Stimulated activated CD8-positive, alpha-beta memory T cell treated with anti-CD3 and anti-CD28 coated beads, Interleukin-7, amount 100 ng/mL, for 24 hours (primary cell): Measurements from ENCODE around the gene RFXANK.
"Not testable (repeated sequence)": the region's sequence is repeated elsewhere in the genome, so short reads cannot be mapped to it uniquely, and the experiment has no call there.

Experiments
- DNase-seq: peaks from one replicate; pipeline ENCODE4 v3.0.0-alpha.2; 2020; ENCODE audit warnings: low read depth

Gene RFXANK

DNA sequence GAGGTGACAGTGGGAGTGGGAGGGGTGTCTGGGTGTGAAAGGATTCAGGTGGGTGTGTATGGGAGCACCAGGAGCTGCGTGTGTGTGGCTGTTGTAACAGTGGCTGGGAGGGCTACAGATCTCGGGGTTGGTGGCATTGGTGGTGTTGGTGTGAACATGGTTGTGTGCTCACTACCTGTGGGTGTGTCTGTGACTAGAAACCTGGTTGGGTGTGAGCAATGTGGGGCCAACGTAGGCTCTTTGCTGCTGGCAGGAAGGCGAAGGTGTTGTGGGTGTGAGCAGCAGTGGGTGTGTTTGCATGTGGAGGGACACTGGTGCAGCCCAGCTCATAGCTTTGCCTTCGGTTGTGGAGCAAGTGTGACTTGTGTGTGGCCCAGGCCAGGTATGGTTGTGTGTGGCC is 14.9 kb downstream of the RFXANK start:
- DNase-seq, result no peak

DNA sequence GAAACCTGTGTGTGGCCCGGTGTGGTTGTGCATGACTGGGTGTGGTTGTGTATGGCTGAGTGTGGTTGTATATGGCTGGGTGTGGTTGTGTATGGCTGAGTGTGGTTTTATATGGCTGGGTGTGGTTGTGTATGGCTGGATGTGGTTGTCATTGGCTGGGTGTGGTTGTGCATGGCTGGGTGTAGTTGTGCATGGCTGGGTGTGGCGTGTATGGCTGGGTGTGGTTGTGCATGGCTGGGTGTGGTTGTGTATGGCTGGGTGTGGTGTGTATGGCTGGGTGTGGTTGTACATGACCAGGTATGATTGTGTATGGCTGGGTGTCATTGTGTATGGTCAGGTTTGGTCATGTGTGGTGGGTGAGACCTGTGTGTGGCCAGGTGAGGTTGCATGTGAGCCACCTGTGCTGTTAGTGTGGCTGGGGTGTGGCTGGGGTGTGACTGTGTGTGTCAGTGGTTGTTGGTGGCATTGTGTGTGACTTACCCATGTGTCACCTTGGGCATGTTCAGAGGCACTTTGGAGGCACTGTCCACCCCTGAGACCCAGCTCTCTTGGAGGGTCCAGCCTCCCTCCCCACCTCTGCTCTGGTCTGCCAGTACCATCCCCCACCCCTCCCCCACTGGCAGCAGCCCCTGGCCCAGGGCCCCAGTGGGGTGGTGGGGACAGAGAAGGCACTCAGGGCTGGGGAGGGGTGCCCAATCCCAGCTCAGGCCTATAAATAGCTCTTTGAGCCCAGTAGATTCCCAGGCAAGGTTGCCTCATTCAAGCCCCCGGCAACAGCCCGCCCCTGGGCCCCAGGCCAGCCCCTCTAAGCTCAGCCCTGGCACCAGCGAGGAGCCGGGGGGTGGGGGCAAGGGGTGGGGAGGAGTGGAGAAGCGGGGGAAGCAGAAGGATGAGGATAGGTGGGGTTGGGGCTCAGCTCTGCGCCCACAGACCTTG is 15.8 kb downstream of the RFXANK start:
- no peak for DNase-seq

DNA sequence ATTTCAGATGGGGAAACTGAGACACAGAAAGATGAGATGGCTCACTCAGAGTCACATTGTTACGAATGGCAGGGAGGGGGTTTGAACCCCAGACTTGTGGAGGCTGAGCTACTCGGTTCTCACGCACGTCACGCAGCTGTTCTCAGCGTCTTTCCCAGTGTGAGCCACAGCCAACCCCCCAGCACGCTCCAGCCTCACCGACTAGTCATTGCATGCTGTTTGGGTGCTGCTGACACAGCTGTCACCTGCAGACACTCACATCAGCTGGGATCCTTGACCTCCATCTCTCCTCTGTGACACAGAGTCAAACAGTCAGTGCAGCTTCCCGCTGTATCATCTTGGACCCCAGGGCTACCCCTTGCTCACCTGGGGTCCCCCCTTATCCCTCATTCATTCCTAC is 17.3 kb downstream of the RFXANK start:
- DNase-seq, result no peak

DNA sequence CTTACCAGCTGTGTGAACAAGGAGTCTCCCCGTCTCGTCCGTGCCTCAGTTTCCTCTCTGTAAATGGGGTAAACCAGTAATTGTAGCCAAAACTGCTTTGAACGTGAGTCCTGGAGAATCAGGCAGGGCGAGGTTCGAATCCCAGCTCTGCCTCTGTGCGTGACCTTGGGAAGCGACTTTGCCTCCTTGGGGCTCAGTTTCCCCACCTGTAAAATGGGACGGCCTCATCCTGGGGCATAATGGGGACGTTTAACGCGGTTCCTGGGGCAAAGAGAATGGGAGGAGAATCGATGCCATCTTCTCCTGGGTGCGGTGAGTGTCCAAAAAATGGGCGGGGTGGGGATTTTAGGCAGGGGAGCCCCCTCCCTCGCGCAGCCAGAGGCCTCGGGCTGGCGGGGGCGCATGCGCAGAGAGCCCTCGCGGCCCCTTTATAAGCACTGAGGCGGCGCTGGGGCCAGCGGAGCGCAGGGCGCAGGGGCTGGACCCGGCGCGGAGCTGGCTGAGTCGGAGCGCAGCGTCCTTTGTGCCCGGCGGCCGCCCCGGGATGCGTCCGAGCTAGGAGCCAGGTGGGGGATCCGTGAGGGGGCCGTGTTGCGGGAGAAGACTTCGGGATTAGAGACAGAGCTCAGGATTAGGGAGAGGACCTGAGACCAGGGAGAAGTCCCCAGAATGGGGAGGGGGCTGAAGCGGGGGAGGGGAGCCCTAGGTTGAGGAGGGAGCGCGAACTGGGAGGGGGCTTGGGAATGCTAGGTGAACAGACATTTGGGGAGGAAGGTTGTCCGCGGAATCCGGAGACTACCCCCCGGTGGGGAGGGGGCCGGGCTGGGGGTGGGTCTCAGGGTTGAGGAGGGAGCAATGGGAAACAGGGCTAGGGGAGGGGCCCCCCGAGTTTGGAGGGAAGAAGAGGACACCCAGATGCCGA is 19.7 kb downstream of the RFXANK start, which contains the start of gene NCAN:
TSS of gene NCAN (plus strand) at position 460 of the 922 bp plus-strand sequence. CDS start 4,996 bp downstream, outside the sequence.
- DNase-seq, result no peak

DNA sequence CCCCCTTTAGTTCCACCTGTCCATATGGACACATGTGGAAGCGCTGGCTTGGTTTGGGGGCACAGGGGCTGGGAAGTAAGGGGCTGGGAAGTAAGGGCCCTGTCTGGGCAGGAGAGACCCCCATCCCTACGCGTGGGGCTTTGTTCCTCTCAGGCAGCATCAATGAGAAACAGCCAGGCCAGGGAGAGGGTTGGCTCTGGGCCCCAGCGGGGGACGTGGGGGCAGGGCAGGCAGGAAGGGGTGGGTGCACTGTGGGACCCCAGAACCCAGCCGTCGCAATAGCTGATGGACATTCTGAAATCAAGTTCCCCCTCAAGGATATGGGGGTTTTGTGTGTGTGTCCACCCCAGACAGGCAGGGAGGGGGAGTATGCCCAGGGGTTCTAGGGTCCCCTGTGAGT is 20.9 kb downstream of the RFXANK start:
- DNase-seq, result no peak

DNA sequence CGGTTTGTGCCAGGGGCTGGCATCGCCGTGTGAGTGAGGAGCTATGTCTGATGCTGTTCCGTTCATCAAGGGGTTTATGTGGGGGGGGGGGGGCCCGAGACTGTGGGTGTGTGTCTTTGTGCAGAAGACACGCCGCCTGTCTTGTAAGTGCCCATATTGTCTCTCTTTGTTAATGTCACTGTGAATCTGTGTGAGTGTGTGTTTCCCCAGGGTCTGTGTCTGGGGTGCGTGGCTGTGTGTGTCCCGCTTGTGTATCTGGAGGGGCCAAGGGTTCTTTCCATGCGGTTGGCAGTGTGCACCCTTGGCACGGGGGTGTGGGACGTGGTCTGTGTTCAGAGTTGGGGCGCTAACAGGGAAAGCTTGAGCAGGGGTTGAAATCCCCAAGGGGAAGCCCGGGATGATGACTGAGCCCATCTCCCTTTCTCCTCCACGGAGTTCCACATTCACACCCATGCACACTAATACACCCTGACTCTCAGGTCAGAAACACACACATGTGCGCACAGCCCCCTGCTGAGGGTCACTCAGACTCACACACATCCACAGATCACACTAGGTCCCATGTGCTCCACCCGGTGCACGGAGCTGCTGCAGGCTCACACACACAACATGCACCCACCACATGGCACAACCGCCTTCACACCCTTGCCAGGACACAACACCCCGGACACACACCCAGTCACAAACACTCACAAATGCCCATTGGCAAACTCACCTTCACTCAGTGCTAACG is 21.5 kb downstream of the RFXANK start:
- no peak for DNase-seq

DNA sequence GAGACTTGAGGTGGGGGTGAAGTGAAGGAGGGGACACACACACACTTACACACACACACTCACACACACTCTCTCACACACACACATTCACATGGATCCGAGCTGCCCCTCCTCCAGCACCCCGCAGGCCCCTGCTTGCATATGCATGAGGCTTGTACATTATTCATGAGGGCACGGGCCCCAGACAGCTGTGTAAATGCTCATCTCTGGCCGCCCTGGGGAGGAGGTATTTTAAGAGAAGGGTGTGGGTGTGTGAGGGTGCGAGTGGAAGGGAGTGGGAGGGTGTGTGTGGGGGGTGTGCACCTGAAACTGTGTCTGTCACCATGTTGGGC is 22.1 kb downstream of the RFXANK start:
- no peak for DNase-seq

DNA sequence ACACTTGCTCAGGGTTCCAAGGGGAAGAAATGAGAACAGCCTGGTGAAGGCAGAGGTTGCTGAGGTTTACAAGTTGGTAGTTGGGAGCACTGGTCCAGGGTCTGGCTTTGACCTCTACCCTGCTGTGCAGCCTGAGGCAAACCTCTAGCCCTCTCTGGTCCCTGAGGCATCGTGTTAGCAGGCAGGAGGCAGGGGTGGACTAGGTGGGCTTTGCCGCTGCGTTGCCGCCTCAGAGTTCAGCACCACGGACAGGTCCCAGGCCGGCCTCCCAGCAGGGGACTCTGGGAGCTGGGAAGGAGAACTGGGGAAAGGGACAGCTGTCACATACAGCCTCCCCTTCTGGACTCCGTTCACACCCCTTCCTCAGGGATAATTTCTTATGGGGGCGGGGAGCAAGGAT is 22.8 kb downstream of the RFXANK start:
- DNase-seq, result no peak

DNA sequence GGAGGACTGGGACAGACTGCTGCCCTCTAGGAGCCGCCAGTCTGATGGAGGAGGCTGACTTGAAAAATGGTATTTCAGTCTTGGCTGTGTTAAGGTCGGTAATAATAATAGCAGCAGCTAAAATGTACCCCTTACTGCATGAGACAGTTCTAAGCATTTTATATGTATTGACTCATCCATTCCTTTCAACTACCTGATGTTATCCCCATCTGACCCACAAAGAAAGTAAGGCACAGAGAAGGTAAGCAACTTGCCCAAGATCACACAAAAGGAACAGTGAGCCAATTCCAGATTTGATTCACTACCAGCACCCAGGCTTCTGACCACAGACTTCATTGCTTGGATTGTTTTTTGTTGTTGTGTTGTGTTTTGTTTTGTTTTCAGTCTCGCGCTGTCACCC is 23.7 kb downstream of the RFXANK start:
- no peak for DNase-seq

DNA sequence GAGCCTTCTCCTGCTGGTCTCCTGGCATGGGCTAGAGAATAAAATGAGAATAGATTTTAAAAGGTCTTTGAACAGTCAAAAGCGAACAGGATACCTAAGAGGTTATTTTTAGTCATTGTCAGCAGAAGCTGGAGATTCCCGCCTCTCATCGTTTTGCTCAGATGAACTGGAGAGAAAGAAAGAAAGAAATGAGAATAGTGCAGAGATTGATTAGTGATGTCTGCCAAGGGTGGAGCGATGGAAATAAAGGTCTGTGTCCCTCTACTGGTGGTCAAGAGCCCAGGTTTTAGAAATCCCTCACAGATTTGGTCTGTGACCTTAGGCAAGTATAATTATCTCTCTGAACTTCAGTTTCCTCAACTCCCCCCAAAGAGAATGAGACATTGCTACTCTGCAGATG is 25.0 kb downstream of the RFXANK start:
- no peak for DNase-seq

DNA sequence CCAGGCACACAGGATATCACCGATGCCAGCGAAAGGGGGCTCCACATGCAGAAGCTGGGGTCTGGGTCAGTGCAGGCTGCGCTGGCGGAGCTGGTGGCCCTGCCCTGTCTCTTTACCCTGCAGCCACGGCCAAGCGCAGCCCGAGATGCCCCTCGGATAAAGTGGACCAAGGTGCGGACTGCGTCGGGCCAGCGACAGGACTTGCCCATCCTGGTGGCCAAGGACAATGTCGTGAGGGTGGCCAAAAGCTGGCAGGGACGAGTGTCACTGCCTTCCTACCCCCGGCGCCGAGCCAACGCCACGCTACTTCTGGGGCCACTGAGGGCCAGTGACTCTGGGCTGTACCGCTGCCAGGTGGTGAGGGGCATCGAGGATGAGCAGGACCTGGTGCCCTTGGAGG is 26.9 kb downstream of the RFXANK start:
- no peak for DNase-seq

DNA sequence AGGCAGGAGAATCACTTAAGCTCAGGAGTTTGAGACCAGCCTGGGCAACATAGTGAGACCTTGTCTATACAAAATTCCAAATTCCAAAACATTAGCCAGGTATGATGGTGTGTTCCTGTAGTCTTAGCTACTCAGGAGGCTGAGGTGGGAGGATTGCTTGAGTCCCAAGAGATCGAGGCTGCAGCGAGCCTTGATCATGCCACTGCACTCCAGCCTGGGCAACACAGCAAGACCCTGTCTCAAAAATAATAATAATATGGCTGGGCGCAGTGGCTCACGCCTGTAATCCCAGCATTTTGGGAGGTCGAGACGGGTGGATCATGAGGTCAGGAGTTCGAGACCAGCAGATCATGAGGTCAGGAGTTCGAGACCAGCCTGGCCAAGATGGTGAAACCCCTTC is 28.9 kb downstream of the RFXANK start:
- DNase-seq, result not testable (repeated sequence)

DNA sequence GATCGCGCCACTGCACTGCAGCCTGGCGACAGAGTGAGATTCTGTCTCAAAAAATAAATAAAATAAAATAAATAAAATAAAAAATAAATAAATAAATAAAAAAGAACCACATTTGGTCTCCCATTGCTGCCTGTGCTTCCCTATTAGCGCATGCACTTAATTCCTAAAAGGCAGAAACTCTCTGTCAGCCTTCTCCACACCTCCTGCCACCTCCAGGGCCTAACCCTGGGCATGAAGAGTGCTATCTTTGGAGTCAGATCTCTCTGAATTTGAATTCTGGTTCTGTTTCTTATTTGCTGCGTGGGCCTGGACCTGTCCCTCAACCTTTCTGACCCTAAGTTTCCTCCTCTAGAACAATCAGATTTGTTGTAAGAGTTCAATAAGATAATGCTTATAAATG is 31.0 kb downstream of the RFXANK start:
- DNase-seq, result no peak

DNA sequence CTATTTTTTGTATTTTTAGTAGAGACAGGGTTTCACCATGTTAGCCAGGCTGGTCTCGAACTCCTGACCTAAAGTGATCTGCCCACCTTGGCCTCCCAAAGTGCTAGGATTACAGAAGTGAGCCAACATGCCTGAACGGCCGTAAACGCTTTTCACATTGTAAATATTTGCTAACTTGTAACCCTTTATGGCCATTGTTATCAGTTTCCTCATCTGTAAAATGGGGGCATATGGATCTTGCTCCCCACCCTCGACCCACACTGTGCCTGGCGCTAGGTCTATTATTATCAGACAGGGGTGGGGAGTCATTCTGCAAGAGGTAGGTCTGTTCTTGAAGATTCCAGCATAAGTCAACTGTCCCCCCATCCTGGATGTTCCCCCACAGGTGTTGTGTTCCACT is 31.6 kb downstream of the RFXANK start:
- DNase-seq, result no peak

DNA sequence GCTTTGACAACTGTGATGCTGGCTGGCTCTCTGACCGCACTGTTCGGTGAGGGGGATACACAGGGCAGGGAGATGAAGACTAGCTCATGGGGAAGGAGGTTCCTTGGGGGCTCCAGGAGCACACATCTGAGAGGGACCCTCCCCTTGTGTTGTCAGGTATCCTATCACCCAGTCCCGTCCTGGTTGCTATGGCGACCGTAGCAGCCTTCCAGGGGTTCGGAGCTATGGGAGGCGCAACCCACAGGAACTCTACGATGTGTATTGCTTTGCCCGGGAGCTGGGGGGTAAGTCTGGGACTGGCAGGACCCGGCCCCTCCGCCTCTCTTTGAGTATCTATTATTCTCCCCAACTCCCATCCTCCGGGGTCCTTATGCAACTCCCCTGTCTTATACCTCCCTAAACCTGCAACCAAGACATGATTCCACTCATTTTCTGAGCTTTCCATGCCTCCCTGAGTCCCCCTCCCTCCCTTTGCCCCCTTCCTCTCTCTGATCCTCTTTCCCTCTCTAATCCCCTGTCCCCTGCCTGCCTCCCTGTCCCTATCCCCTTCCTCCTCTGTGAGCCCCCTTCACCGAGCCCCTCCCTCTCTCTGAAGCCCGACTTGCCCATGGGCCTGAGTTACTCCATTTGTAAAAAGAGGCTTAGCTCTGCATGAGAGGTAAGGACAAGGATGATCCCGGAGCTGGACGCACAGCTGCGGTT is 32.2 kb downstream of the RFXANK start:
- DNase-seq, result no peak

DNA sequence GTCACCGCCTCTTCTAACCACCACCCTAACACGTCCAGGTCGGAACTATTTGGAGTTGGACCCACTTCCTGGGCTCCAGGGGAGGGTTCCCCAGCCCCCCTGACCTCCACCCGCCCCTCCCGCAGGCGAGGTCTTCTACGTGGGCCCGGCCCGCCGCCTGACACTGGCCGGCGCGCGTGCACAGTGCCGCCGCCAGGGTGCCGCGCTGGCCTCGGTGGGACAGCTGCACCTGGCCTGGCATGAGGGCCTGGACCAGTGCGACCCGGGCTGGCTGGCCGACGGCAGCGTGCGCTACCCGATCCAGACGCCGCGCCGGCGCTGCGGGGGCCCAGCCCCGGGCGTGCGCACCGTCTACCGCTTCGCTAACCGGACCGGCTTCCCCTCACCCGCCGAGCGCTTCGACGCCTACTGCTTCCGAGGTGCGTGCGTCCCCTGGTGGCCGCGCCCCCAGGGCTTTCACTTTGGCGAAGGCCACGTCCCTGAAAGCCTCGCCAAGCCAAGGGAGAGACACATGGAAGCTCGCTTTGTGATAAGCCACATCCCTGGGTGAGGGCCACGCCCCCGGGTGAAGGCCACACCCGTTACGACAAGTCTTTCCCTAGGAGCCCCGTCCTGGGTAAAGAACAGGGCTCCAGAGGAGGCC is 32.9 kb downstream of the RFXANK start:
- DNase-seq, result peak; percentile 39

DNA sequence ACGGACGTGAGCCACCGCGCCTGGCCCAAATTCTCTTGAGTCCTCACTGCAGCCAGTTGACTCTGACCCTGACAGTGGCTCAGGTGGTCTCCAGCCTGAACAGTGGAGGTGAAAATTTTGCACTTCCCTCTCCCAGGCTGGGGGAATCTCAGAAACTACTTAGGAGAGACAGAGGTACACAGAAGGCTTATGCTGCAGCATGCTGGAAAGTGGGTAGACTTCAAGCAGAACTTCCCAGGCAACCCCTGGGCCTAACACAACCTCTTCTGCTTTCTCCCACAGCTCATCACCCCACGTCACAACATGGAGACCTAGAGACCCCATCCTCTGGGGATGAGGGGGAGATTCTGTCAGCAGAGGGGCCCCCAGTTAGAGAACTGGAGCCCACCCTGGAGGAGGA is 34.1 kb downstream of the RFXANK start:
- no peak for DNase-seq

DNA sequence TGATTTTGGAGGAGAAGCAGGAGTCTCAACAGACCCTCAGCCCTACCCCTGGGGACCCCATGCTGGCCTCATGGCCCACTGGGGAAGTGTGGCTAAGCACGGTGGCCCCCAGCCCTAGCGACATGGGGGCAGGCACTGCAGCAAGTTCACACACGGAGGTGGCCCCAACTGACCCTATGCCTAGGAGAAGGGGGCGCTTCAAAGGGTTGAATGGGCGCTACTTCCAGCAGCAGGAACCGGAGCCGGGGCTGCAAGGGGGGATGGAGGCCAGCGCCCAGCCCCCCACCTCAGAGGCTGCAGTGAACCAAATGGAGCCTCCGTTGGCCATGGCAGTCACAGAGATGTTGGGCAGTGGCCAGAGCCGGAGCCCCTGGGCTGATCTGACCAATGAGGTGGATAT is 34.6 kb downstream of the RFXANK start:
- DNase-seq, result no peak

DNA sequence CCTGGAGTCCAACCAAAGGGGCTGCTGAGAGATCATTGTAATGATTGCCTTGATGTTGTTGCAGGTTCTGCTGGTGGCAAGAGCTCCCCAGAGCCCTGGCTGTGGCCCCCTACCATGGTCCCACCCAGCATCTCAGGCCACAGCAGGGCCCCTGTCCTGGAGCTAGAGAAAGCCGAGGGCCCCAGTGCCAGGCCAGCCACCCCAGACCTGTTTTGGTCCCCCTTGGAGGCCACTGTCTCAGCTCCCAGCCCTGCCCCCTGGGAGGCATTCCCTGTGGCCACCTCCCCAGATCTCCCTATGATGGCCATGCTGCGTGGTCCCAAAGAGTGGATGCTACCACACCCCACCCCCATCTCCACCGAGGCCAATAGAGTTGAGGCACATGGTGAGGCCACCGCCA is 35.2 kb downstream of the RFXANK start:
- DNase-seq, result no peak

DNA sequence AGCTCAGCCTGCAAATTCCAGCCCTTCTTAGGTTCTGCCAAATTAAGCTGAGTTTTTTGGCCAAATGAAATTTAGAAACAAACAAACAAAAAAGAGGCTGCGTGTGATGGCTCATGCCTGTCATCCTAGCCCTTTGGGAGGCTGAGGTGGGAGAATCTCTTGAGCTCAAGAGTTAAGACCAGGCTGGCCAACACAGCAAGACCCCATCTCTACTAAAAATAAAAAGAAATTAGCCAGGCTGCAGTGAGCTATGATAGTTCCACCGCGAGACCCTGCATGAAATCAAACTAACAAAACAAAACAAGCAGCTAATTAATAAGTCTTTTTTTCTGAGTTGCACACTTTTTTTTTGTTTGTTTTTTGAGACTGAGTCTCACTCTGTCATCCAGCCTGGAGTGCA is 37.6 kb downstream of the RFXANK start:
- DNase-seq, result no peak

DNA sequence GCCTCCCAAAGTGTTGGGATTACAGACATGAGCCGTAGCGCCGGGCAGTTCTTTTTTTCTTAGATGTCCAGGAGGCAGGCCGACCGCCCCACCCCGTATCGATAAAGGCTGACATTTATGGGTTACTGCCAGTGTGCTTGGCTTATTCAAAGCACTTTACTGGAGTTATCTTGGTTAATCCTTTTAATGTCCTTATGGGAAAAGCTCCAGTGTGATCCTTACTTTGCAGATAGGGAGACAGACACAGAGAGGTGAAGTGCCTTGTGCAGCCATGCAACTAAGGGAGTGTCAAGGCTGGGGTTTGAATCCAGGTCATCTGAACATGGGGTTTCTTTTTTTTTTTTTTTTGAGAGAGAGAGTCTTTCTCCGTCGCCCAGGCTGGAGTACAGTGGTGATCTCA is 38.9 kb downstream of the RFXANK start:
- no peak for DNase-seq
